GM12878 (cell line): ENCODE results near the gene ARVCF. TPM values are rescaled to one million over a fixed set of nuclear protein-coding genes. Genes with fewer than 3 reads are reported as not detected.
A peak's percentile ranks its signal among the peaks of the same experiment; 100 is the strongest.

Experiments
- ATAC-seq: fragments of 200-7000 bp; cut with Tn5 transposase; 3 replicates; pipeline ENCODE4 v1.9.1; 2020; ENCODE audit warnings: mild to moderate bottlenecking, moderate library complexity
- BruUV-seq: library from RNA; stranded (reverse); fragments of 400-500 nt; replicated peaks from 2 replicates; lab custom pipeline; 2021; lab: Mats Ljungman, UMichigan
- CTCF ChIA-PET: fragments of 300-600 bp; sonication (Branson Sonifier 250); formaldehyde crosslinking; extraction: SDS; loops from one replicate; lab custom pipeline; 2021; ENCODE audit warnings: inconsistent platforms; lab: Yijun Ruan, JAX
- POLR2A ChIA-PET: fragments of 350-600 bp; formaldehyde crosslinking; extraction: SDS; loops from one replicate; lab custom pipeline; 2021; ENCODE audit warnings: inconsistent platforms; lab: Charles Lee
- RAD21 ChIA-PET: fragments of 300-600 bp; sonication (Branson Sonifier 250); formaldehyde crosslinking; loops from one replicate; lab custom pipeline; 2023; ENCODE audit warnings: antibody characterized with exemption; ENCODE audit not compliant: unreplicated experiment; lab: Charles Lee
- SMC1A ChIA-PET: fragments of 300-600 bp; sonication (Branson Sonifier 250); formaldehyde crosslinking; loops from one replicate; lab custom pipeline; 2023; ENCODE audit not compliant: unreplicated experiment, uncharacterized antibody; lab: Charles Lee
- DNase-seq: peaks from one replicate; pipeline ENCODE4 v3.0.0-alpha.2; 2011; ENCODE audit warnings: low read depth, low spot score
- FAIRE-seq: peaks from 3 replicates; lab custom pipeline; 2011; peaks lifted over from hg19 to GRCh38; lab: Jason Lieb, UNC
- H2AFZ ChIP-seq: 2 replicates; pipeline ENCODE4 v1.6.0; 2011; ENCODE audit warnings: low read depth, low read length, control low read depth; ENCODE audit not compliant: control insufficient read depth
- H3K27ac ChIP-seq: 2 replicates; pipeline ENCODE4 v1.5.1; 2011; ENCODE audit warnings: control low read depth; ENCODE audit not compliant: control insufficient read depth, insufficient read depth
- H3K27me3 ChIP-seq, 2 experiments: replicated peaks in 1 of 2; 2 replicates each; pipeline versions ENCODE4 v1.6.0 to v1.6.1; 2011; ENCODE audit warnings: low read length in 1 of 2; ENCODE audit not compliant: control insufficient read depth in 2 of 2, insufficient read depth in 2 of 2
- H3K36me3 ChIP-seq, 2 experiments: 2 replicates each; pipeline ENCODE4 v1.5.1; 2011; ENCODE audit warnings: low read length in 1 of 2; ENCODE audit not compliant: control insufficient read depth in 2 of 2, insufficient read depth in 2 of 2
- H3K4me1 ChIP-seq: 2 replicates; pipeline ENCODE4 v1.6.1; 2011; ENCODE audit warnings: mild to moderate bottlenecking, low read length, moderate library complexity, mixed read lengths; ENCODE audit not compliant: control insufficient read depth, insufficient read depth
- H3K4me2 ChIP-seq: 2 replicates; pipeline ENCODE4 v1.6.0; 2011; ENCODE audit warnings: control low read depth; ENCODE audit not compliant: control insufficient read depth, insufficient read depth
- H3K4me3 ChIP-seq: fragments of 200-600 bp; sonication (generic); 2 replicates; pipeline ENCODE4 v1.5.1; 2016
- H3K79me2 ChIP-seq: 2 replicates; pipeline ENCODE4 v1.6.0; 2011; ENCODE audit warnings: low read length; ENCODE audit not compliant: control insufficient read depth, insufficient read depth
- H3K9ac ChIP-seq: 2 replicates; pipeline ENCODE4 v1.8.0; 2011; ENCODE audit warnings: low read length, control low read depth, mixed read lengths; ENCODE audit not compliant: control insufficient read depth, insufficient read depth
- H3K9me3 ChIP-seq: replicated peaks from 3 replicates; pipeline ENCODE4 v1.5.1; 2011; ENCODE audit warnings: mild to moderate bottlenecking, low read length; ENCODE audit not compliant: control insufficient read depth, insufficient read depth
- H4K20me1 ChIP-seq: 2 replicates; pipeline ENCODE4 v1.6.0; 2011; ENCODE audit not compliant: control insufficient read depth, insufficient read depth
- FOXM1 ChIP-seq: IDR thresholded peaks from 2 replicates; pipeline ENCODE4 v1.6.1; 2012; ENCODE audit warnings: low read depth, mild to moderate bottlenecking, inconsistent platforms, low read length, moderate library complexity
- PML ChIP-seq: IDR thresholded peaks from 2 replicates; pipeline ENCODE4 v1.6.1; 2012; ENCODE audit warnings: low read length, inconsistent platforms
- RFX5 ChIP-seq: IDR thresholded peaks from 2 replicates; pipeline ENCODE4 v1.6.1; 2011; ENCODE audit warnings: low read depth, low read length, improper control_type of control experiment
- SIX5 ChIP-seq: IDR thresholded peaks from 2 replicates; pipeline ENCODE4 v1.6.1; 2011; ENCODE audit warnings: mild to moderate bottlenecking, low read depth, low read length, moderate library complexity; ENCODE audit not compliant: severe bottlenecking
- SREBF2 ChIP-seq: IDR thresholded peaks from 2 replicates; pipeline ENCODE4 v1.6.1; 2012; ENCODE audit warnings: mild to moderate bottlenecking, low read length
- WGBS: methylation state at CpG from one replicate; pipeline ENCODE4 v1.1.6; 2016; ENCODE audit warnings: low lambda C conversion rate; ENCODE audit not compliant: insufficient replicate concordance, insufficient coverage; ENCODE audit errors: missing lambda C conversion rate; 5-methylcytosine and 5-hydroxymethylcytosine counted together
- in situ Hi-C: fragments of 300-500 bp; cut with MboI; formaldehyde crosslinking; loops from 9 replicates; pipeline ENCODE4 v1.14.3; 2018; ENCODE audit warnings: mixed read lengths
- intact Hi-C: fragments of 100-400 bp; cut with micrococcal nuclease; formaldehyde crosslinking; loops from one replicate; pipeline ENCODE4 v1.14.2; 2022; ENCODE audit not compliant: unreplicated experiment
- polyA plus RNA-seq, 11 experiments: library from polyadenylated mRNA; depleted of rRNA in 4 of 11; unstranded in 6 of 11; stranded (reverse) in 5 of 11; fragments of >200 nt; fragmentation: Nextera tagmentation in 4 of 11; fragmentation: Illumina TruSeq in 1 of 11; extraction: Ambion mirVana in 4 of 11; extraction: Trizol in 1 of 11; gene quantifications; 1 replicate in 1 of 11; 2 replicates in 10 of 11; pipeline versions ENCODE4 v1.2.1 to v1.2.3, GENCODE V29; 2011 to 2016; ENCODE audit warnings: inconsistent platforms in 2 of 11, missing spikeins in 2 of 11, low read depth in 1 of 11
- total RNA-seq, 4 experiments: library from RNA; depleted of rRNA in 3 of 4; stranded (reverse); fragments of >200 nt in 3 of 4; fragmentation: Illumina TruSeq in 1 of 4; extraction: Trizol in 1 of 4; gene quantifications; 2 replicates each; pipeline versions ENCODE4 v1.2.1 to v1.2.3, GENCODE V29; 2013 to 2021
- TF ChIP-seq, protein P1 (sequence below): fragments of 450-650 bp; formaldehyde crosslinking; IDR thresholded peaks from 2 replicates; pipeline ENCODE4 v1.5.0; 2022; ENCODE audit warnings: mild to moderate bottlenecking, missing genetic modification characterization
- TF ChIP-seq, protein P2 (sequence below): IDR thresholded peaks from 2 replicates; pipeline ENCODE4 v1.6.1; 2012; ENCODE audit warnings: low read depth, low read length, improper control_type of control experiment
- TF ChIP-seq, protein P3 (sequence below): fragments of 450-650 bp; IDR thresholded peaks from 2 replicates; pipeline ENCODE4 v1.6.1; 2017; ENCODE audit warnings: mild to moderate bottlenecking, moderate library complexity

The ARVCF gene
- total and polyA plus RNA-seq, 10 of the 15 experiments (the other 5 are each of a cell fraction or from before 2014, with no cell fraction given) = 0.13 to 1.9 (median 1.0) TPM; not detected in 2

DNA sequence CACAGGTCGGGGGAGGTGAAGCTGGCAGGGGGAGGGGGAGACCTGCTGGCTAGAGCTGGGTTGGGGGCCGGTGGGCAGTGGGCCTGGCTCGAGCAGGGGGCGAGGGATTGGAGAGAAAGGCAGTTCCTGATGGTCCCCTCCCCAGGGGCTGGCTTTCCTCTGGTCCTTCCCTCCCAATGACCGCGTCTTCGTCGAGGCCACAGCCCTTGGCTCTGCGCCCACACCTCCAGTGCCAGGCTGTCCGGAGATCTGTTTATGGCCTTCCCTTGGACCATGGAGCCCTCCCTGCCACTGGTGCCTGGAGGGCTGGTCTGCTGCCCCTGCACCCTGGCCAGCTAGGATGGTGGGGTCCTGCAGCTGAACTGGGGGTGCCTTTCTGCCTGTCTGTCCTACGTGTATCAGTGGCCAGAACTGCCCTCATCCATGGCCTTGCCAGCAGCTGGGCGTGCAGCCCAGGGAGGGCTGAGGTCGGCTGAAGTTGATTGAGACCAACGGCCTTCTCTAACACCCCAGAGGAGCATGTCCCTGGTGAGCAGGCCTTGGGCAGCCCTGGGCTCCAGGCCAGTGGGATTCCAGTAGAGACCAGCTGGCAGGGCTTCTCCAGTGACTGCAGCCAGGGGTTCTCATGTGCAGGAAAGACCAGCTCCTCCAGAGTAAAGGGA lies 16.6 kb upstream of the ARVCF start:
- Histone ChIP-seq H3K79me2 (no peaks in the 10 kb centered on the region), H3K4me3 (no peak overlapping the region; the same call in 1 of the 2 replicates), H3K36me3 (peaks cover 0 to 2% of the 10 kb centered on the region in 2 experiments; a peak in 2 of 4 replicates), H3K9me3 (peaks cover 6% of the 10 kb centered on the region; the same call in 2 of the 3 replicates), H2AFZ (no peak overlapping the region), H3K27ac (0 out of 2 replicates have a peak overlapping the region, but pooled peaks have one; percentile 33), H3K4me1 (peaks cover 42% of the 10 kb centered on the region), H3K4me2 (0 out of 2 replicates have a peak overlapping the region, but pooled peaks have one; percentile 7), H3K27me3 (no peaks in the 10 kb centered on the region), H4K20me1 (no peaks in the 10 kb centered on the region), H3K9ac (no peak overlapping the region)
- SMC1A ChIA-PET = no interaction called here
- no TSS peak for BruUV-seq
- CTCF ChIA-PET = interaction anchor here (1.2 kb wide), 1 partner anchor 11 kb away, joined by 4 read pairs; no protein-coding TSS in a partner anchor
- in situ Hi-C loops = no loop called here
- TF ChIP-seq FOXM1 = no peak
- TF ChIP-seq RFX5 = no peak
- TF ChIP-seq, protein P1, sequence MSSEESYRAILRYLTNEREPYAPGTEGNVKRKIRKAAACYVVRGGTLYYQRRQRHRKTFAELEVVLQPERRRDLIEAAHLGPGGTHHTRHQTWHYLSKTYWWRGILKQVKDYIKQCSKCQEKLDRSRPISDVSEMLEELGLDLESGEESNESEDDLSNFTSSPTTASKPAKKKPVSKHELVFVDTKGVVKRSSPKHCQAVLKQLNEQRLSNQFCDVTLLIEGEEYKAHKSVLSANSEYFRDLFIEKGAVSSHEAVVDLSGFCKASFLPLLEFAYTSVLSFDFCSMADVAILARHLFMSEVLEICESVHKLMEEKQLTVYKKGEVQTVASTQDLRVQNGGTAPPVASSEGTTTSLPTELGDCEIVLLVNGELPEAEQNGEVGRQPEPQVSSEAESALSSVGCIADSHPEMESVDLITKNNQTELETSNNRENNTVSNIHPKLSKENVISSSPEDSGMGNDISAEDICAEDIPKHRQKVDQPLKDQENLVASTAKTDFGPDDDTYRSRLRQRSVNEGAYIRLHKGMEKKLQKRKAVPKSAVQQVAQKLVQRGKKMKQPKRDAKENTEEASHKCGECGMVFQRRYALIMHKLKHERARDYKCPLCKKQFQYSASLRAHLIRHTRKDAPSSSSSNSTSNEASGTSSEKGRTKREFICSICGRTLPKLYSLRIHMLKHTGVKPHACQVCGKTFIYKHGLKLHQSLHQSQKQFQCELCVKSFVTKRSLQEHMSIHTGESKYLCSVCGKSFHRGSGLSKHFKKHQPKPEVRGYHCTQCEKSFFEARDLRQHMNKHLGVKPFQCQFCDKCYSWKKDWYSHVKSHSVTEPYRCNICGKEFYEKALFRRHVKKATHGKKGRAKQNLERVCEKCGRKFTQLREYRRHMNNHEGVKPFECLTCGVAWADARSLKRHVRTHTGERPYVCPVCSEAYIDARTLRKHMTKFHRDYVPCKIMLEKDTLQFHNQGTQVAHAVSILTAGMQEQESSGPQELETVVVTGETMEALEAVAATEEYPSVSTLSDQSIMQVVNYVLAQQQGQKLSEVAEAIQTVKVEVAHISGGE (CRISPR knock-in tag) = no peak
- TF ChIP-seq, protein P2, sequence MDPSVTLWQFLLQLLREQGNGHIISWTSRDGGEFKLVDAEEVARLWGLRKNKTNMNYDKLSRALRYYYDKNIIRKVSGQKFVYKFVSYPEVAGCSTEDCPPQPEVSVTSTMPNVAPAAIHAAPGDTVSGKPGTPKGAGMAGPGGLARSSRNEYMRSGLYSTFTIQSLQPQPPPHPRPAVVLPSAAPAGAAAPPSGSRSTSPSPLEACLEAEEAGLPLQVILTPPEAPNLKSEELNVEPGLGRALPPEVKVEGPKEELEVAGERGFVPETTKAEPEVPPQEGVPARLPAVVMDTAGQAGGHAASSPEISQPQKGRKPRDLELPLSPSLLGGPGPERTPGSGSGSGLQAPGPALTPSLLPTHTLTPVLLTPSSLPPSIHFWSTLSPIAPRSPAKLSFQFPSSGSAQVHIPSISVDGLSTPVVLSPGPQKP = no peak
- no peak for TF ChIP-seq SREBF2
- TF ChIP-seq PML = no peak
- no peak for TF ChIP-seq SIX5
- TF ChIP-seq, protein P3, sequence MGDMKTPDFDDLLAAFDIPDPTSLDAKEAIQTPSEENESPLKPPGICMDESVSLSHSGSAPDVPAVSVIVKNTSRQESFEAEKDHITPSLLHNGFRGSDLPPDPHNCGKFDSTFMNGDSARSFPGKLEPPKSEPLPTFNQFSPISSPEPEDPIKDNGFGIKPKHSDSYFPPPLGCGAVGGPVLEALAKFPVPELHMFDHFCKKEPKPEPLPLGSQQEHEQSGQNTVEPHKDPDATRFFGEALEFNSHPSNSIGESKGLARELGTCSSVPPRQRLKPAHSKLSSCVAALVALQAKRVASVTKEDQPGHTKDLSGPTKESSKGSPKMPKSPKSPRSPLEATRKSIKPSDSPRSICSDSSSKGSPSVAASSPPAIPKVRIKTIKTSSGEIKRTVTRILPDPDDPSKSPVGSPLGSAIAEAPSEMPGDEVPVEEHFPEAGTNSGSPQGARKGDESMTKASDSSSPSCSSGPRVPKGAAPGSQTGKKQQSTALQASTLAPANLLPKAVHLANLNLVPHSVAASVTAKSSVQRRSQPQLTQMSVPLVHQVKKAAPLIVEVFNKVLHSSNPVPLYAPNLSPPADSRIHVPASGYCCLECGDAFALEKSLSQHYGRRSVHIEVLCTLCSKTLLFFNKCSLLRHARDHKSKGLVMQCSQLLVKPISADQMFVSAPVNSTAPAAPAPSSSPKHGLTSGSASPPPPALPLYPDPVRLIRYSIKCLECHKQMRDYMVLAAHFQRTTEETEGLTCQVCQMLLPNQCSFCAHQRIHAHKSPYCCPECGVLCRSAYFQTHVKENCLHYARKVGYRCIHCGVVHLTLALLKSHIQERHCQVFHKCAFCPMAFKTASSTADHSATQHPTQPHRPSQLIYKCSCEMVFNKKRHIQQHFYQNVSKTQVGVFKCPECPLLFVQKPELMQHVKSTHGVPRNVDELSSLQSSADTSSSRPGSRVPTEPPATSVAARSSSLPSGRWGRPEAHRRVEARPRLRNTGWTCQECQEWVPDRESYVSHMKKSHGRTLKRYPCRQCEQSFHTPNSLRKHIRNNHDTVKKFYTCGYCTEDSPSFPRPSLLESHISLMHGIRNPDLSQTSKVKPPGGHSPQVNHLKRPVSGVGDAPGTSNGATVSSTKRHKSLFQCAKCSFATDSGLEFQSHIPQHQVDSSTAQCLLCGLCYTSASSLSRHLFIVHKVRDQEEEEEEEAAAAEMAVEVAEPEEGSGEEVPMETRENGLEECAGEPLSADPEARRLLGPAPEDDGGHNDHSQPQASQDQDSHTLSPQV = no peak
- DNase-seq = no peak
- no peak for ATAC-seq
- RAD21 ChIA-PET = no interaction called here
- WGBS = 86% methylated on average over 13 of the region's 14 CpGs
- FAIRE-seq = no peak
- intact Hi-C loops = no loop called here
- POLR2A ChIA-PET = no interaction called here
